GM18951 (cell line): Measurements from ENCODE around the gene NXPE3.
"Not testable (repeated sequence)": the region's sequence is repeated elsewhere in the genome, so short reads cannot be mapped to it uniquely, and the experiment has no call there.

ENCODE experiments used
- POLR2A ChIP-seq: IDR thresholded peaks from 4 replicates; pipeline ENCODE4 v1.6.1; 2011; ENCODE audit warnings: mild to moderate bottlenecking; ENCODE audit not compliant: insufficient read length, insufficient read depth; ENCODE audit errors: extremely low read depth
- in situ Hi-C: fragments of 300-500 bp; cut with MboI; formaldehyde crosslinking; loops from one replicate; pipeline ENCODE4 v1.12.0; 2022; ENCODE audit warnings: low sequenced_read_pairs, mixed read lengths, inconsistent platforms; ENCODE audit not compliant: unreplicated experiment

The NXPE3 gene

GRCh38 chr3:101779047-101779821 is at the start of gene NXPE3:
NXPE3 (plus strand) TSS chr3:101779211; CDS start chr3:101785597, 6,386 bp downstream.
- TF ChIP-seq POLR2A = peak; percentile 57

GRCh38 chr3:101729586-101729985 is 49.4 kb upstream of the NXPE3 start:
- TF ChIP-seq POLR2A = no peak
- in situ Hi-C loops = no loop called here

More at GRCh38 chr3:101779047-101779821, at the start of gene NXPE3:
- in situ Hi-C loops = no loop called here

GRCh38 chr3:101730839-101731238 is 48.2 kb upstream of the NXPE3 start:
- in situ Hi-C loops = no loop called here

GRCh38 chr3:101732240-101732641 is 46.8 kb upstream of the NXPE3 start:
- in situ Hi-C loops = no loop called here
- no peak for TF ChIP-seq POLR2A

More at GRCh38 chr3:101730839-101731238, 48.2 kb upstream of the NXPE3 start:
- TF ChIP-seq POLR2A = no peak

- in situ Hi-C loops = no loop called here
- TF ChIP-seq POLR2A = no peak
Observed at GRCh38 chr3:101735833-101736232, 43.2 kb upstream of the NXPE3 start.

- in situ Hi-C loops = not testable (repeated sequence)
Observed at GRCh38 chr3:101741914-101742313, 37.1 kb upstream of the NXPE3 start.

- TF ChIP-seq POLR2A = no peak
- in situ Hi-C loops = no loop called here
Observed at GRCh38 chr3:101744811-101745210, 34.2 kb upstream of the NXPE3 start.

GRCh38 chr3:101745934-101746333 is 33.1 kb upstream of the NXPE3 start:
- in situ Hi-C loops = not testable (repeated sequence)

- in situ Hi-C loops = not testable (repeated sequence)
Observed at GRCh38 chr3:101753386-101754113, 25.5 kb upstream of the NXPE3 start.

GRCh38 chr3:101758224-101758623 is 20.8 kb upstream of the NXPE3 start:
- no peak for TF ChIP-seq POLR2A
- in situ Hi-C loops = no loop called here

- TF ChIP-seq POLR2A = no peak
- in situ Hi-C loops = no loop called here
Observed at GRCh38 chr3:101762041-101762646, 16.9 kb upstream of the NXPE3 start.

GRCh38 chr3:101777745-101778281 is 1.2 kb upstream of the NXPE3 start:
- in situ Hi-C loops = not testable (repeated sequence)

- in situ Hi-C loops = no loop called here
- no peak for TF ChIP-seq POLR2A
Observed at GRCh38 chr3:101778385-101779046, 495 bp upstream of the NXPE3 start.
